CD4-positive, alpha-beta T cell (primary cell): ENCODE results near the gene CABP1. TPM values are rescaled to one million over a fixed set of nuclear protein-coding genes. Genes with fewer than 3 reads are reported as not detected.

Experiments
- ATAC-seq: fragments of 200-7000 bp; cut with Tn5 transposase; one replicate; pipeline ENCODE4 v1.10.0; 2022; ENCODE audit warnings: mild to moderate bottlenecking; ENCODE audit not compliant: poor library complexity
- CTCF ChIA-PET: fragments of 350-600 bp; sonication (Branson Sonifier 250); formaldehyde crosslinking; loops from one replicate; lab custom pipeline; 2021; ENCODE audit warnings: antibody characterized with exemption, inconsistent platforms; lab: Charles Lee
- POLR2A ChIA-PET: fragments of 350-600 bp; sonication (Branson Sonifier 250); formaldehyde crosslinking; loops from one replicate; lab custom pipeline; 2021; ENCODE audit warnings: antibody characterized with exemption, inconsistent platforms; lab: Charles Lee
- DNase-seq, 14 experiments: peaks; one replicate each; pipeline ENCODE4 v3.0.0-alpha.2; 2013 to 2020; ENCODE audit warnings: mixed read lengths in 2 of 14
- H3K27ac ChIP-seq, 2 donors: one replicate each; pipeline versions ENCODE4 v1.5.1 to v1.7.0; 2013; ENCODE audit warnings: low read length in 2 of 2, low read depth in 1 of 2, mild to moderate bottlenecking in 1 of 2
- H3K27me3 ChIP-seq, 2 experiments: 1 replicate in 1 of 2; 2 replicates in 1 of 2; pipeline versions ENCODE4 v1.6.1 to v1.7.0; 2013; ENCODE audit warnings: low read length in 2 of 2, control low read depth in 1 of 2, mild to moderate bottlenecking in 1 of 2, moderate library complexity in 1 of 2; ENCODE audit not compliant: insufficient read depth in 2 of 2, control insufficient read depth in 1 of 2
- H3K36me3 ChIP-seq: one replicate; pipeline ENCODE4 v1.6.1; 2013; ENCODE audit warnings: low read length, control low read depth; ENCODE audit not compliant: insufficient read depth
- H3K4me1 ChIP-seq: one replicate; pipeline ENCODE4 v1.6.1; 2013; ENCODE audit warnings: low read length, control low read depth; ENCODE audit not compliant: insufficient read depth
- H3K4me3 ChIP-seq: one replicate; pipeline ENCODE4 v1.5.1; 2013; ENCODE audit warnings: mild to moderate bottlenecking, low read length, moderate library complexity
- H3K9me3 ChIP-seq, 2 experiments: 1 replicate in 1 of 2; 2 replicates in 1 of 2; pipeline versions ENCODE4 v1.6.1 to v1.7.0; 2013; ENCODE audit warnings: low read length in 2 of 2, mild to moderate bottlenecking in 2 of 2, control low read depth in 1 of 2, moderate library complexity in 1 of 2; ENCODE audit not compliant: control insufficient read depth in 1 of 2, insufficient read depth in 1 of 2
- H3K27ac Mint-ChIP-seq: one replicate; pipeline ENCODE4 v1.8.0; 2020; ENCODE audit warnings: mixed read lengths
- H3K27me3 Mint-ChIP-seq: one replicate; pipeline ENCODE4 v1.8.0; 2021; ENCODE audit warnings: mixed read lengths
- H3K36me3 Mint-ChIP-seq: one replicate; pipeline ENCODE4 v1.8.0; 2021; ENCODE audit warnings: low read depth, mixed read lengths
- H3K4me1 Mint-ChIP-seq: one replicate; pipeline ENCODE4 v1.8.0; 2021; ENCODE audit warnings: low read depth, mixed read lengths
- H3K4me3 Mint-ChIP-seq: one replicate; pipeline ENCODE4 v1.8.0; 2020; ENCODE audit warnings: mild to moderate bottlenecking, mixed read lengths
- H3K9me3 Mint-ChIP-seq: one replicate; pipeline ENCODE4 v1.8.0; 2020; ENCODE audit warnings: mixed read lengths
- CTCF ChIP-seq: fragments of 200-600 bp; IDR thresholded peaks from one replicate; pipeline ENCODE4 v1.8.0; 2022; ENCODE audit warnings: antibody characterized with exemption, mild to moderate bottlenecking
- intact Hi-C, 2 experiments: fragments of 100-400 bp; cut with DNase I in 1 of 2; cut with micrococcal nuclease in 1 of 2; formaldehyde crosslinking; loops; one replicate each; pipeline versions ENCODE4 v1.15.1 to v1.9.0; 2023 to 2025; cut with DNase I, micrococcal nuclease
- total RNA-seq, 174 experiments: library from RNA in 2 of 174; stranded (reverse) in 2 of 174; gene quantifications; one replicate each; pipeline ENCODE4 v1.2.3 and lab custom pipeline; 2021 to 2026

Gene CABP1
- total RNA-seq, 2 experiments from 2014 or later = 0.11 TPM; not detected in 1

DNA sequence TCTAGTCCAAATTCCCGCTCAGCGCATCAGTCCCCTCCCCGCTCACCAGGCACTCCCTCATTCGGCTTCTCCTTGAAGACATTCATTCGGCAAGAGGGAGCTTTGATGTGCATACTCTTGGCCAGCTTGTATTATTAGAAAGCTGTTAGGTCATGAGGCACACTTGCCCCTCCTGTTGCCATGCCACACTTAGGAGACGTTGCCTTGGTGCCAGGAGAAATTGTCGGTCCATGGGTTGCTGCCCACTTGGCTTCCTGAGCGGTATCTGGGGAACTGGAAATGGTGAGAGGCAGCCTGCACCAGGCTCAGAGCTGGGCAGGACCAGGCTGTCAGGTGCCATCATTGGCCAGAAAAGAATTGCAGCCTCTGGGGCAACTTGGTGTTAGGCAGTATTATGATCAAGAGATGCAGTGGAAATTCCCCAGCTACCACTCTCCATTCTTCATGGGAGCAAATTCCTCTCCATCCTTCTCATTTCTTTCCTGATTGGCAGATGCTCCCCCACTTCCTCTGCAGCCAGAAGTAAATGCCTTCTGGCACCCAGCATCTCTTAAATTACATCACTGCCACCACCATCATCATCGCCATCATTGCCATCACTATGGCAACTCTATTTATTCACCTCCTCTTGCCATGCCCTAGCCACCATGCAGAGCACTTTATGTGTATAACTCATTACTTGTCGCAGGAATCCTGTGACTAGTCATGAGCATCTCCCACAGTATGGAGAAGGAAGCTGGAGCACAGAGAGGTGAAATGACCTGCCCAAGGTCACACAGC is 12.4 kb downstream of the CABP1 start:
- Histone ChIP-seq H3K27me3 (peaks cover 20 to 39% of the 10 kb centered on the region in 2 experiments), H3K9me3 (peaks cover 0 to 4% of the 10 kb centered on the region in 2 experiments), H3K4me3 (no peak overlapping the region), H3K27ac (no peak overlapping the region), H3K36me3 (no peaks in the 10 kb centered on the region), H3K4me1 (peaks cover 14% of the 10 kb centered on the region)
- POLR2A ChIA-PET = interaction anchor here (0.5 kb wide), 1 partner anchor 19 kb away, joined by 3 read pairs; no protein-coding TSS in a partner anchor
- peaks cover 6% of the 10 kb centered on the region for H3K4me1 Mint-ChIP-seq
- ATAC-seq (no peak), DNase-seq (no peak)
- H3K27ac Mint-ChIP-seq = no peak overlapping the region
- intact Hi-C loops = loop anchor here in 1 of 2 experiments (5.0 kb wide), 1 partner anchor 296 kb away; no protein-coding TSS in a partner anchor
- TF ChIP-seq CTCF = no peak
- H3K27me3 Mint-ChIP-seq = peaks cover 56% of the 10 kb centered on the region
- no peaks in the 10 kb centered on the region for H3K9me3 Mint-ChIP-seq
- H3K4me3 Mint-ChIP-seq = no peak overlapping the region
- CTCF ChIA-PET = no interaction called here
- no peaks in the 10 kb centered on the region for H3K36me3 Mint-ChIP-seq

DNA sequence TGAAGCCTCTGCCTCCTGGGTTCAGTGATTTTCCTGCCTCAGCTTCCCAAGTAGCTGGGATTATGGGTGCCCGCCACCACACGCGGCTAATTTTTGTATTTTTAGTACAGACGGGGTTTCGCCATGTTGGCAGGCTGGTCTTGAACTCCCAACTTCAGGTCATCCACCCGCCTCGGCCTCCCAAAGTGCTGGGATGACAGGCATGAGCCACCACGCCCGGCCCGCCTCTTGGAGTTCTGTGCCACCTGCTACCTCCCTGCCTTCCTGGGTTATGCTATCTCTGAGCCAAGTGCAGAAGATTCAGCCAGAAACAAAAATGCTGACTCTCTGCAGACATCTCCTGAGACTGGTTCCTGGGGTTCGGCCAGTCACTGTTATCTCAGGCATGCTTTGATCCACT is 13.2 kb downstream of the CABP1 start:
- Mint-ChIP-seq H3K4me1 (peaks cover 6% of the 10 kb centered on the region), H3K36me3 (no peaks in the 10 kb centered on the region), H3K27ac (no peak overlapping the region), H3K4me3 (no peak overlapping the region), H3K27me3 (peaks cover 49% of the 10 kb centered on the region), H3K9me3 (no peaks in the 10 kb centered on the region)
- ChIA-PET POLR2A (no interaction called here), CTCF (no interaction called here)
- ATAC-seq (no peak), DNase-seq (no peak)
- peaks cover 20 to 34% of the 10 kb centered on the region in 2 experiments for H3K27me3 ChIP-seq
- no peak for TF ChIP-seq CTCF
- intact Hi-C loops = loop anchor here in 1 of 2 experiments (5.0 kb wide), 1 partner anchor 296 kb away; no protein-coding TSS in a partner anchor
- H3K9me3 ChIP-seq = peaks cover 0 to 4% of the 10 kb centered on the region in 2 experiments
- peaks cover 14% of the 10 kb centered on the region for H3K4me1 ChIP-seq
- no peak overlapping the region for H3K27ac ChIP-seq
- H3K36me3 ChIP-seq = no peaks in the 10 kb centered on the region
- H3K4me3 ChIP-seq = no peak overlapping the region

DNA sequence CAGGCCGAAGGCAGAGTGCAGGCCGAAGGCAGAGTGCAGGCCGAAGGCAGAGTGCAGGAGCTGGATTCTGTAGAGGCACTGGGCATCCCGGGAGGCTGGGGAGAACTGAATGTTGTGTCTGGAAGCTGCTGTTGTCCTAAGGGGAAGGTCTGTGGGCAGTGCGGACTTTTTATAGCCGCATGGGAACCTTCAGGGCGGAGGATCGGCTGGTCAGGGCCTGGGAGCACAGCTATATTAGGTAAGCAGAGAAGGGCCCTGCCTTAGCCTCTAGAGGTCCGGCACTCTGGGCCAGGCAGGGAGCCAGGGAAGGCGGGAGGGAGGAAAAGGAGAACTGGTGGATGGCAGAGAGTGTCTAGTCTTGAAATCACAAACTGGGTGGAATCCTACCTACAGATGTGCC is 14.2 kb downstream of the CABP1 start:
- CTCF ChIA-PET = no interaction called here
- Histone ChIP-seq H3K4me3 (no peak overlapping the region), H3K9me3 (peaks cover 0 to 4% of the 10 kb centered on the region in 2 experiments), H3K4me1 (peaks cover 4% of the 10 kb centered on the region), H3K36me3 (no peaks in the 10 kb centered on the region), H3K27ac (no peak overlapping the region), H3K27me3 (peaks cover 10 to 25% of the 10 kb centered on the region in 2 experiments)
- Mint-ChIP-seq H3K9me3 (no peaks in the 10 kb centered on the region), H3K27ac (no peak overlapping the region), H3K4me3 (no peak overlapping the region), H3K4me1 (no peaks in the 10 kb centered on the region), H3K27me3 (peaks cover 39% of the 10 kb centered on the region), H3K36me3 (no peaks in the 10 kb centered on the region)
- POLR2A ChIA-PET = no interaction called here
- no peak for TF ChIP-seq CTCF
- DNase-seq (no peak), ATAC-seq (no peak)
- intact Hi-C loops = loop anchor here in 1 of 2 experiments (5.0 kb wide), 1 partner anchor 297 kb away; no protein-coding TSS in a partner anchor
